HG02610 (cell line): ENCODE measurements around the gene CPLX4.
"Not testable (repeated sequence)": the region's sequence is repeated elsewhere in the genome, so short reads cannot be mapped to it uniquely, and the experiment has no call there.

Experiments used
- ATAC-seq: cut with Tn5 transposase; IDR thresholded peaks from one replicate; pipeline ENCODE4 v1.9.1; 2021; ENCODE audit warnings: mild to moderate bottlenecking, moderate library complexity; ENCODE audit not compliant: unreplicated experiment

The CPLX4 gene

DNA sequence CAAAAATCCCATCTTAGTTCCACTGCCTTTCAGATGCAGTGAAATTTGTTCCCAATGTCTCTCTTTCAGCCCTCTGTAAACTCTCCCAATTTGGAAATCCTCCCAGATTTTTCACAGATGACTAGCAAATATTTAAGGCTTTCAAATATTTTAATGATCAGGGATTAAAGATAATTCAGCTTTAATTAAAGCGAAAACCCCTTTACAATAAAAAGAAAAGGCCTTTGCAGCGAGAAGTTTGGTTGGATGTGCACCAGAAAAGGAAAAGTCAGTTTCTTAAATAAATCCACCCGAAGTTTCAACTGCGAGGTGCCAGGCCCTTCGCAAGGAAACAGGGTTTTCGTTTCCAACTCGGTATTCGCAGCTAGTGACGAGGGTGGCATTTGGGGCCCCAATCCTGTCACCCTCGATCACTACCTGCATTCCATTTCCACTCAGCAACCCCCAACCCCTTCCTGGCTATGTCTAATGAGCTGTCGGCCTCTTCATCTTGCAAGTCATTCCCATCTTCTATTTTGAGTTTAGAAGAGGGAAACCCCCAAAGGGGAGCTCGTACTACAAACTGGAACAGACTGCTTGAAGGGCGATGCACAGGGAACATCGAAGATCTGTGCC, 46.7 kb downstream of the CPLX4 start:
- no peak for ATAC-seq

DNA sequence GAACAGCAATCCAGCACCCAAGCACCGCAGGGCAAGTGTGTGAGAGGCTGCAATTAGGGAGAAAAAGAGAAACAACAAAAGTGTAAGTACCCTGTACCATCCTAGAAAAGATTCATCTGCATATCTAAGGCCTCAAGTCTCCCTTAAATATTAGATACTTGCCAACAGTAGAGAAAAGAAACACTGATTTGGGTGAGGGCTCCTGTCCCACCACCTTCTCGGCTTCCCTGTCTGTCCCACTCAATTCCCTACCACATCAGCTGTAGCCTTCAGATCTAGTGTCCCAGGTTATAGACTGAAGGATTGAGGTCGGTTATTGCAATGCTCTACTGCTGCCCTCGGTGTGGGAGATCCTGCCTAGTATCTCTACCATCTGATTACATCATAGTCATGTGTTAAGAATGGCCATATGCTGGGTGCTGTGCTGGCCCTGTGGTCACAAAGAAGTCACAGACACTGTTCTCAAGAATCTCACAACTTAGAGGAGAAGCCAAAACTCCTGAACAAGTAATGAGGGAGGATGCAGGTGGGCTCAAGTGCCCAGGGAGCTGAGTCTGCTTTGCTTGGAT, 47.7 kb downstream of the CPLX4 start:
- no peak for ATAC-seq

DNA sequence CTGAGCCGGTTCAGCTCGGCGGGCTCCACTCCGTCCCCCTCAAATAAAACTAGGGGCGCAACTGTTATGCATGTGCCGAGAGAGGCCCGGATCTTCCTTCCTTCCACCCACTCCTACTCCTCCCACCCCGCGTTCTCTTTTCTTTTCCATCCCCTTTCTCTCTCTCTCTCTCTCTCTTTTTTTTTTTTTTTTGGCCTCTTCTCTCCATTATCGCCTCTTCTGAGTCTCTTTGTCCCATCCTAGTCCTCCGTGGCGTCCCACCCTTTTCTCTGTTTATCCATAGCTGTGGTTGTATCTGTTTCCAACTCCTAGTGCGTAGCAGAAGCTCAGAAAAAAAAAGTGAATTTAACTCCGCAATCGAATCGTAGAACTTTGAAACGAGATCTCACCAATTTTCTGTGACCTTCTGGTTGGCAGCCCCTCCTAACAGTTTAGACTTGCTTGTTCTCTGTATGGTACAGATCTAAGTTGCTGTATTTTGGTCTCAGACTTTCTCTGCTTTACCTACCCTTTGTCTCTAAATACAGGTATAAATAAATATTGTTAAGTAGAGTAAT, 48.8 kb downstream of the CPLX4 start:
- no peak for ATAC-seq

DNA sequence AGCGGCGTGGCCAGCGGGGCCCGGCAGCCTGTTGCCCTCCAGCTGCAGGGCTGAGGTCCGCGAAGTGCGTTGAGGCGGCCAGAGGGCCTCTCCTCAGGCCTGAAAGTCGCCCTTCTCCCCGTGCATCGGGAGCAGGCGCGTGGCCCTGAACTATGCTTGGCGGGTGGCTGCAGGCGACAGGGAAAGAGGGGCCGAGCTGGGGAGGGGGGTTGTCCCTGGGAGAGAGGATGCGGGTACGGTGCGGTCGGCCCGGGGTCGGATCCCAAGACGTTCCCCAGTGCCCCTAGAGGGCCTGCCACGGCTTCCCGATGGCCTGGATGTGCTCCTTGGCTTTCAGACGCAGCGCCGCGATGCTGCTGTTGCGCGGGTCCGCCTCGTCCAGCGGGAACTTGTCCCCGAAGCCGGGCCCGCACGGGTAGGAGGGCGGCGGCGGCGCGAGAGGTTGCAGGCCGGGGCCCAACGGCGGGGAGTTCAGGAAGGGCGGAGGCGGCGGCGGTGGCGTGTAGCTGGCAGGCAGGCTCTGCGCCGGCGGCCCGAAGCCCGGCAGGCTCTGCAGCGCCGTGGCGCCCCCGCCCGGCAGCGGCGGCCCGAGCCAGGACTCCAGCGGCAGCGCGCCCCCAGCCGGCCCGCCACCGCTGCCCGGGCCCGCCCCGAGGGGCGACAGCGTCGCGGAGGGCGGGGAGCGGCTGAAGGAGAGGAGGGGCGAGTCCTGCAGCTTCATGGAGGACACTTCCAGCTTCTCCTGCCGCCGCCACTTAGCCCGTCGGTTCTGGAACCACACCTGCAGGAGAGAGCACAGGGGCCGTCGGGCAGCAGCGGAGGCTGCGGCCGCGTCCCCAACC, 49.5 kb downstream of the CPLX4 start:
- peak; percentile 43 for ATAC-seq

GRCh38 chr18:59268127-59268720, 50.2 kb downstream of the CPLX4 start:
- ATAC-seq = no peak

GRCh38 chr18:59267503-59268126, 50.8 kb downstream of the CPLX4 start:
- no peak for ATAC-seq

DNA sequence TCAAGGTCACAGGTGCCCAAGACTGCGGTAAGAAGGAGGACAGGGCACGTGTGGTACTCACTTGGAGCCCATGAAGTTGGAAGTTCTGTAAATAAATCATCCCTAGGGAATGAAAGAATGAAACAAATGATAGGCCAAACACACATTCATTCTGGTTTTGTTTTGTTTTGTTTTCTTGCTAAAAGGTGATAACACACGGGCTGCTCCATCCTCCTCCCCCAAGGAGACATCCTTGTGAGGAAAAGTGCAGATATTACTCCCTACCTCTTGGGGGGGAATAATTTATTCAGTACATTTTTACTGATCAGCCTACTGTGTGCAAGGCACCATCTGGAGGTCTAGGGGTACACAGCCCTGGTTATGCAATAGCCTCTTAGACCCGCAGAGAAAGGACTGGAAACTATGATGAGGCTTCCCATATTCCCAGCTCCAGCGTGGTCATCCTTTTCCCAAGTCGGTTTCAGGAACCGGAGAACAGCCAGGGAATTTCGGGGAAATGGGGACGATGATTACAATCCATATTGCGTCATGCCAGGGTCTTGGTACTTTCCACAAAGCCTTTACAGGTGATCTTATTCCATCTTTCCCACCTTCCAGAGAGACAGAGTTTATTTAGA, 51.5 kb downstream of the CPLX4 start:
- ATAC-seq = no peak

- no peak for ATAC-seq
Observed at GRCh38 chr18:59266459-59266858, 52.0 kb downstream of the CPLX4 start.

DNA sequence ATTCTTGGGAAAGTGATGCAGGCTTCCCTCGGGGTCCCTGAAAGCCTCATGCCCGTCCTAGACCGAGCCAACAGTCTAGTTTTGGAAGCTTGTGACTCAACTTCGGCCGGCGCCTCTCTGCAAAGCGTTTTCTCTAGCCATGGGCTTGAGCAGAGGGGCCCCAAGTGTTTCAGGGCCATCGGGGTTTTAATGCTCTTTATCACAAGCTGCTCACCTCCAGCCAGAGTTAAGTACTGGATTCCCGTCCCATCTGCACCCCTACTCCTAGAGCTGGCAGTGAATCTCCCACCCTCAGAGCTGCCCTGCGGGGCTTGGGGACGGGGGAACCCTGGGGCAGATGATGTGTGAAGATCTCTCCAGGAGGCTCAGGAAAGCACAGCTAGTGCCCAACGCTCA, 52.5 kb downstream of the CPLX4 start:
- ATAC-seq = no peak

- peak; percentile 48 for ATAC-seq
Observed at GRCh38 chr18:59265246-59265973, 53.0 kb downstream of the CPLX4 start.

- ATAC-seq = no peak
Observed at GRCh38 chr18:59264651-59265245, 53.7 kb downstream of the CPLX4 start.

DNA sequence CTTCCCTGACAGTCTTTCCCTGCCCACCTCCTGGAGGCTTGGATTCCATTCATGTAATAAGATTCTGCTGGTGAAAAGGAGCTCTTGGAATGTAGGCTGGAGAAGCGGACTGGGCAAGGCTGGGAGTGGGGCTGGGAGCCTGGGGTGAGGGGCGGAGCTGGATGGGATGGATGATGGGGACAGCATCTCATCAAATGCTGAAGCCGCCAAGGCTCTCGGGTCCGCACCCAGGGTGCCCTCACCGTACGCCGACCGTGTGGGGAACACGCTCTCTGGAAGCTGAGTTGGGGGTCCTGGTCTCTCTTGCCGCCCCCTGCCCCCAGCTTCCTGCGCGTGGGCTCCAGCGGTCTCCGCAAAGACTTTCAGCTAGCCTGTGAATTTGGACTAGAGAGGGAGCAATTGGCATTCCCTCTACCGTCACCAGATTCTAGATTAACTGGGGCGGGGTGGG, 54.3 kb downstream of the CPLX4 start:
- ATAC-seq = no peak

GRCh38 chr18:59263661-59264060, 54.8 kb downstream of the CPLX4 start:
- ATAC-seq = no peak

DNA sequence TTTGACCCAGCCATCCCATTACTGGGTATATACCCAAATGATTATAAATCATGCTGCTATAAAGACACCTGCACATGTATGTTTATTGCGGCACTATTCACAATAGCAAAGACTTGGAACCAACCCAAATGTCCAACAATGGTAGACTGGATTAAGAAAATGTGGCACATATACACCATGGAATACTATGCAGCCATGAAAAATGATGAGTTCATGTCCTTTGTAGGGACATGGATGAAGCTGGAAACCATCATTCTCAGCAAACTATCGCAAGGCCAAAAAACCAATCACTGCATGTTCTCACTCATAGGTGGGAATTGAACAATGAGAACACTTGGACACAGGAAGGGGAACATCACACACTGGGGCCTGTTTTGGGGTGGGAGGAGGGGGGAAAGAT, 56.2 kb downstream of the CPLX4 start:
- ATAC-seq = not testable (repeated sequence)

DNA sequence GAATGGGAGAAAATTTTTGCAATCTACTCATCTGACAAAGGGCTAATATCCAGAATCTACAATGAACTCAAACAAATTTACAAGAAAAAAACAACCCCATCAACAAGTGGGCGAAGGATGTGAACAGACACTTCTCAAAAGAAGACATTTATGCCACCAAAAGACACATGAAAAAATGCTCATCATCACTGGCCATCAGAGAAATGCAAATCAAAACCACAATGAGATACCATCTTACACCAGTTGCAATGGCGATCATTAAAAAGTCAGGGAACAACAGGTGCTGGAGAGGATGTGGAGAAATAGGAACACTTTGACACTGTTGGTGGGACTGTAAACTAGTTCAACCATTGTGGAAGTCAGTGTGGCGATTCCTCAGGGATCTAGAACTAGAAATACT, 56.6 kb downstream of the CPLX4 start:
- ATAC-seq = not testable (repeated sequence)

DNA sequence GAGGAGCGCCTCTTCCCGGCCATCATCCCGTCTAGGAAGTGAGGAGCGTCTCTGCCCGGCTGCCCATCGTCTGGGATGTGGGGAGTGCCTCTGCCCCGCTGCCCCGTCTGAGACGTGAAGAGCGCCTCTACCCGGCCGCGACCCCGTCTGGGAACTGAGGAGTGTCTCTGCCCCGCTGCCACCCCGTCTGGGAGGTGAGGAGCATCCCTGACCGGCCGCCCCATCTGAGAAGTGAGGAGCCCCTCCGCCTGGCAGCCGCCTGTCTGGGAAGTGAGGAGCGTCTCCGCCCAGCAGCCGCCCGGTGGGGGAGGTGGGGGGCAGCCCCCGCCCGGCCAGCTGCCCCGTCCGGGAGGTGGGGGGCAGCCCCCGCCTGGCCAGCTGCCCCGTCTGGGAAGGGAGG, 63.0 kb downstream of the CPLX4 start:
- not testable (repeated sequence) for ATAC-seq

- ATAC-seq = no peak
Observed at GRCh38 chr18:59249199-59249774, 69.2 kb downstream of the CPLX4 start.

- ATAC-seq = no peak
Observed at GRCh38 chr18:59246796-59247195, 71.7 kb downstream of the CPLX4 start.
